ENCODE results near the gene MAP6.

MAP6 gene

GRCh38 chr11:75570559-75571139, 98.2 kb downstream of the MAP6 start (continued):
- TF ChIP-seq PATZ1 (CRISPR knock-in tag; IDR thresholded peaks at IDR 0.05; ENCODE audit: borderline replicate concordance), result no peak

GRCh38 chr11:75568616-75569219, 100.1 kb downstream of the MAP6 start:
- no peak for ATAC-seq
- TF ChIP-seq OSR1 (CRISPR knock-in tag; IDR thresholded peaks at IDR 0.05), result no peak
- no peak for TF ChIP-seq PATZ1 (CRISPR knock-in tag; IDR thresholded peaks at IDR 0.05; ENCODE audit: borderline replicate concordance)
- TF ChIP-seq ESRRG (CRISPR knock-in tag; IDR thresholded peaks at IDR 0.05), result no peak
- TF ChIP-seq PPARA (CRISPR knock-in tag; IDR thresholded peaks at IDR 0.05; ENCODE audit: borderline replicate concordance), result no peak
- no peak for TF ChIP-seq BACH2 (CRISPR knock-in tag; IDR thresholded peaks at IDR 0.05; ENCODE audit: borderline replicate concordance)
- no peak for TF ChIP-seq TCF4 (CRISPR knock-in tag; IDR thresholded peaks at IDR 0.05; ENCODE audit: borderline replicate concordance)
- TF ChIP-seq CSRNP3 (CRISPR knock-in tag; IDR thresholded peaks at IDR 0.05), result no peak
- no peak for TF ChIP-seq CREB5 (CRISPR knock-in tag; IDR thresholded peaks at IDR 0.05; ENCODE audit: low read depth)
- TF ChIP-seq ZNF565 (CRISPR knock-in tag; conservative IDR thresholded peaks at IDR 0.05; ENCODE audit: low read depth), result no peak
- TF ChIP-seq GLIS3 (CRISPR knock-in tag; IDR thresholded peaks at IDR 0.05), result no peak
- no peak for TF ChIP-seq RARB (CRISPR knock-in tag; IDR thresholded peaks at IDR 0.05)

GRCh38 chr11:75567971-75568370, 100.9 kb downstream of the MAP6 start:
- ATAC-seq, result no peak
- TF ChIP-seq ZNF70 (CRISPR knock-in tag; IDR thresholded peaks at IDR 0.05) (no peak), TCF4 (CRISPR knock-in tag; IDR thresholded peaks at IDR 0.05; ENCODE audit: borderline replicate concordance) (no peak), SNAI2 (CRISPR knock-in tag; IDR thresholded peaks at IDR 0.05) (no peak), ZNF8 (CRISPR knock-in tag; IDR thresholded peaks at IDR 0.05) (no peak), ARNTL (CRISPR knock-in tag; IDR thresholded peaks at IDR 0.05; ENCODE audit: borderline replicate concordance, low read depth) (no peak), CSDC2 (CRISPR knock-in tag; IDR thresholded peaks at IDR 0.05) (no peak), ZNF565 (CRISPR knock-in tag; conservative IDR thresholded peaks at IDR 0.05; ENCODE audit: low read depth) (no peak), BACH2 (CRISPR knock-in tag; IDR thresholded peaks at IDR 0.05; ENCODE audit: borderline replicate concordance) (no peak), TOX (CRISPR knock-in tag; IDR thresholded peaks at IDR 0.05; ENCODE audit: borderline replicate concordance) (no peak), PPARA (CRISPR knock-in tag; IDR thresholded peaks at IDR 0.05; ENCODE audit: borderline replicate concordance) (no peak), PATZ1 (CRISPR knock-in tag; IDR thresholded peaks at IDR 0.05; ENCODE audit: borderline replicate concordance) (no peak), CREB5 (CRISPR knock-in tag; IDR thresholded peaks at IDR 0.05; ENCODE audit: low read depth) (no peak), ZFP30 (CRISPR knock-in tag; IDR thresholded peaks at IDR 0.05) (no peak), OSR1 (CRISPR knock-in tag; IDR thresholded peaks at IDR 0.05) (no peak), CSRNP3 (CRISPR knock-in tag; IDR thresholded peaks at IDR 0.05) (no peak), ISL1 (CRISPR knock-in tag; IDR thresholded peaks at IDR 0.05) (no peak), GLIS3 (CRISPR knock-in tag; IDR thresholded peaks at IDR 0.05) (no peak), ESRRG (CRISPR knock-in tag; IDR thresholded peaks at IDR 0.05) (no peak), ZC3H10 (CRISPR knock-in tag; IDR thresholded peaks at IDR 0.05) (no peak), RARB (CRISPR knock-in tag; IDR thresholded peaks at IDR 0.05) (no peak)

All from SK-N-SH treated with all-trans-retinoic acid at 6 μM for 48 hours (cell line).